Measurements from ENCODE around the gene ITM2C.

DNA sequence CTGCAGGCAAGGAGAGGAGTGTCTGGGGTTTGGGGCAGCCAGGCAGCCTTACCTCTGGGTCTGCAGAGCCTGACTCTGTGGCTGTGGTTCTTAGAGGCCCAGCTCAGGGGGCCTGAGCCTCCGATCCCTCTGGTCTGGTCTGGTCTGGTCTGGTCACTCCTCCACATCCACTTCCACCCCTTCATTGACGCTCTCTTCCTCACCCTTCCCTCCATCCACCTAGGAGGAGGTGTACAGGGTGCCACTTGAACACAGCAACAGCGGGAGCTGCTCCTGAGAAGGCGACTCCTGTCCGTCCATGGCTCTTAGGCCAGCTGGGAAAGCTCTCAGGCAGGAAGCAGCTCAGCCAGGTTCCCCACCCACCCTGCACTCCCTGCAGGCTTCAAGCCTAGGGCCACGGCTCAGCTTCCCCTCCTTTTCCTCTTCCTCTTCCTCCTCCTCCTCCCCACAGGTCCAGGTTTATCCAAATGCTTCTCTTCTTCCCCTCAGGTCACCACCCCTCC is 43.4 kb downstream of the ITM2C start:
- TF ChIP-seq, protein P1, sequence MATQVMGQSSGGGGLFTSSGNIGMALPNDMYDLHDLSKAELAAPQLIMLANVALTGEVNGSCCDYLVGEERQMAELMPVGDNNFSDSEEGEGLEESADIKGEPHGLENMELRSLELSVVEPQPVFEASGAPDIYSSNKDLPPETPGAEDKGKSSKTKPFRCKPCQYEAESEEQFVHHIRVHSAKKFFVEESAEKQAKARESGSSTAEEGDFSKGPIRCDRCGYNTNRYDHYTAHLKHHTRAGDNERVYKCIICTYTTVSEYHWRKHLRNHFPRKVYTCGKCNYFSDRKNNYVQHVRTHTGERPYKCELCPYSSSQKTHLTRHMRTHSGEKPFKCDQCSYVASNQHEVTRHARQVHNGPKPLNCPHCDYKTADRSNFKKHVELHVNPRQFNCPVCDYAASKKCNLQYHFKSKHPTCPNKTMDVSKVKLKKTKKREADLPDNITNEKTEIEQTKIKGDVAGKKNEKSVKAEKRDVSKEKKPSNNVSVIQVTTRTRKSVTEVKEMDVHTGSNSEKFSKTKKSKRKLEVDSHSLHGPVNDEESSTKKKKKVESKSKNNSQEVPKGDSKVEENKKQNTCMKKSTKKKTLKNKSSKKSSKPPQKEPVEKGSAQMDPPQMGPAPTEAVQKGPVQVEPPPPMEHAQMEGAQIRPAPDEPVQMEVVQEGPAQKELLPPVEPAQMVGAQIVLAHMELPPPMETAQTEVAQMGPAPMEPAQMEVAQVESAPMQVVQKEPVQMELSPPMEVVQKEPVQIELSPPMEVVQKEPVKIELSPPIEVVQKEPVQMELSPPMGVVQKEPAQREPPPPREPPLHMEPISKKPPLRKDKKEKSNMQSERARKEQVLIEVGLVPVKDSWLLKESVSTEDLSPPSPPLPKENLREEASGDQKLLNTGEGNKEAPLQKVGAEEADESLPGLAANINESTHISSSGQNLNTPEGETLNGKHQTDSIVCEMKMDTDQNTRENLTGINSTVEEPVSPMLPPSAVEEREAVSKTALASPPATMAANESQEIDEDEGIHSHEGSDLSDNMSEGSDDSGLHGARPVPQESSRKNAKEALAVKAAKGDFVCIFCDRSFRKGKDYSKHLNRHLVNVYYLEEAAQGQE (IDR thresholded peaks at IDR 0.05; ENCODE audit: insufficient replicate concordance, low read depth), result no peak
- TF ChIP-seq, protein P2, sequence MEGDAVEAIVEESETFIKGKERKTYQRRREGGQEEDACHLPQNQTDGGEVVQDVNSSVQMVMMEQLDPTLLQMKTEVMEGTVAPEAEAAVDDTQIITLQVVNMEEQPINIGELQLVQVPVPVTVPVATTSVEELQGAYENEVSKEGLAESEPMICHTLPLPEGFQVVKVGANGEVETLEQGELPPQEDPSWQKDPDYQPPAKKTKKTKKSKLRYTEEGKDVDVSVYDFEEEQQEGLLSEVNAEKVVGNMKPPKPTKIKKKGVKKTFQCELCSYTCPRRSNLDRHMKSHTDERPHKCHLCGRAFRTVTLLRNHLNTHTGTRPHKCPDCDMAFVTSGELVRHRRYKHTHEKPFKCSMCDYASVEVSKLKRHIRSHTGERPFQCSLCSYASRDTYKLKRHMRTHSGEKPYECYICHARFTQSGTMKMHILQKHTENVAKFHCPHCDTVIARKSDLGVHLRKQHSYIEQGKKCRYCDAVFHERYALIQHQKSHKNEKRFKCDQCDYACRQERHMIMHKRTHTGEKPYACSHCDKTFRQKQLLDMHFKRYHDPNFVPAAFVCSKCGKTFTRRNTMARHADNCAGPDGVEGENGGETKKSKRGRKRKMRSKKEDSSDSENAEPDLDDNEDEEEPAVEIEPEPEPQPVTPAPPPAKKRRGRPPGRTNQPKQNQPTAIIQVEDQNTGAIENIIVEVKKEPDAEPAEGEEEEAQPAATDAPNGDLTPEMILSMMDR (IDR thresholded peaks at IDR 0.05; ENCODE audit: insufficient read depth, low read length), result no peak
